ENCODE measurements around the gene TMEFF2. TPM values are rescaled to one million over a fixed set of nuclear protein-coding genes. Genes with fewer than 3 reads are reported as not detected.
"Not testable (repeated sequence)": the region's sequence is repeated elsewhere in the genome, so short reads cannot be mapped to it uniquely, and the experiment has no call there.

Gene TMEFF2
- total RNA-seq, 1 donor from 2014 or later, result 6.5 TPM

DNA sequence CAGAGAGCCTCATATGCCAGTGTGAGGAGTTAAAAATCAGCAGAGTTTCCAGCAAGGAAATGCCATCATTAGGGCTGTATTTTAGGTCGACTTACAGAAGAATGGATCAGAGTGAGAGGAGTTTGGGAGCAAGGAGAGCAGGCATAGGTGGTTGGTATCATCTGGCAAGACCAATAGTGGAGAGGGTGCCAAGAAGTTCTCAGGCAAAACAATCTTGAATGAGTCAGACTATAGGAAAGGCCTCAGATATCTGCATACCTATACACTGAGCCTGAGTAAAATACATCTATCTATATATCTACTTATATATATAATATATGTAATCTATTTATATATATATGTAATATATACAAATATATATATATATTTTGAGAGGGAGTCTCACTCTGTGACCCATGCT is 57.3 kb downstream of the TMEFF2 start:
- no peak for DNase-seq (ENCODE audit: low read depth)

DNA sequence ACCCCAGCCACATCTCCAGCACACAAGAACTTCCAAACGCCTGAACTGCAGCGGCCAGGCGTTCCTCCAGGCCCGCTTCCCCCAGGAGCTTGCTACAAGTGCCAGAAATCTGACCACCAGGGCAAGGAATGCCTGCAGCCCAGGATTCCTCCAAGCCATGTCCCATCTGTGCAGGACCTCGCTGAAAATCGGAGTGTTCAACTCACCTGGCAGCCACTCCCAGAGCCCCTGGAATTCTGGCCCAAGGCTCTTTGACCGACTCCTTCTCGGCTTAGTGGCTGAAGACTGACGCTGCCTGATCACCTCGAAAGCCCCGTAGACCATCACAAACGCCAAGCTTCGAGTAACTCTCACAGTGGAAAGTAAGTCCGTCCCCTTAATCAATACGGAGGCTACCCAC is 62.1 kb downstream of the TMEFF2 start:
- DNase-seq (ENCODE audit: low read depth), result not testable (repeated sequence)

DNA sequence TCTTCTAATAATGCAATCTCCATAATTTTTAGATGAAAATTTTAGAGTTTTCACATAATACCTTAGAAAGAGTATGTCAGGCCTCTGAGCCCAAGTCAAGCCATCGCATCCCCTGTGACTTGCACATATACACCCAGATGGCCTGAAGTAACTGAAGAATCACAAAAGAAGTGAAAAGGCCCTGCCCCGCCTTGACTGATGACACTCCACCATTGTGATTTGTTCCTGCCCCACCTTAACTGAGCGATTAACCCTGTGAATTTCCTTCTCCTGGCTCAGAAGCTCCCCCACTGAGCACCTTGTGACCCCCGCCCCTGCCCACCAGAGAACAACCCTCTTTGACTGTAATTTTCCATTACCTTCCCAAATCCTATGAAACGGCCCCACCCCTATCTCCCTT is 64.4 kb downstream of the TMEFF2 start:
- DNase-seq (ENCODE audit: low read depth), result not testable (repeated sequence)

DNA sequence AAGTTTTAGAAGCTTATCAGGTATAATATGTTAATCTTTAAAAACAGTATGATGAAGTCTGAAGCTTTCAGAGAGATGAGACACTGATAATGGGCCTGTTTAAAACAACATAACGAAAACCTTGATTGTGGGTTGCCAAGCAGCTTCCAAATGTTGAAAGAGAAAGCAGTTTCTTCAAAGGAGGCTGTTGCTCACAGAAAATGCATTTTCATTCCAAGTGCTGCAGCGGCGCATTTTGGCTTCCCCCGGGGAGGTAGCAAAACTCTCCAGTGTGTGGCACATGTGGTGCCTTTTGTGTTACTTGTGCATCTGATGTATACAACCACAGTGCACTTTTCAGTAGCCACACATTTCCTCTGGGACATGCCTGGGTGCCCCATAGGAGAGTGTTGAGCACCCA is 66.1 kb downstream of the TMEFF2 start:
- DNase-seq (ENCODE audit: low read depth), result peak; percentile 51

DNA sequence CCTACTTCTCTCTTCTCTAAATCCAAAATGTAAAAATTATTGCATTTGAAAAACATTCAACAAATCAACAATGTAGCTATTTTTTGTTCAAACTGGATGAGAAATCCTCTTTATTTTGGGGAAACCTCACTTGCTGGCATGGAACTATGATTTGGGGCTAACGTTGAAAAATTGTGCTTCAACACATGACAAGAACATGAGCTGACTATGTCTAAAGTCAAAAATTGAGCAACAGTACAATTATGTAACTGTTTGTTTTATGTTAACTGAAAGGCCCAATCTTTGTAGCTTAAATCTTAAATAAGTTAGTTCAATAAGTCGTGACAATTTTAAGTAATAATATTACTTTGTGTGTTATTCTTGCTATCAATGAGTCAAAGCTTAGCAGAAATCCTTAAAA is 67.3 kb downstream of the TMEFF2 start:
- no peak for DNase-seq (ENCODE audit: low read depth)

DNA sequence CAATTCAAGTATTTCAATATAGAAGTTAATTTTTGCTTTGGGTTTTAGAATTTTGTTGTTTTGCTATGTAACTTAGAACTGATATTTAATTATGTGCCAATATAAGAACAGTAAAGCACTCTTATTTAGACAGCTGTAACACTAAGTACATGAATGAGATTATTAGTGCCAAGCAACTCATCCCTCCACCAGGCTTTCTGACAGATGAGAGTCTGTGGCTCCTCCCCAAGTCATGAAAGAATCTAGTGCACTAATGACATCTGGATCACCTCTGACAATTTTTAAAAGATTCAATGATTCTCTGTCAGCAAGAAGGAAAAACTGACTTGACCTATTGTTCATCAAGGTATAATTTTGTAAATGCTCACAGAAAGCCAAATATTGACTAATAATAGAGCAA is 67.8 kb downstream of the TMEFF2 start:
- DNase-seq (ENCODE audit: low read depth), result no peak

DNA sequence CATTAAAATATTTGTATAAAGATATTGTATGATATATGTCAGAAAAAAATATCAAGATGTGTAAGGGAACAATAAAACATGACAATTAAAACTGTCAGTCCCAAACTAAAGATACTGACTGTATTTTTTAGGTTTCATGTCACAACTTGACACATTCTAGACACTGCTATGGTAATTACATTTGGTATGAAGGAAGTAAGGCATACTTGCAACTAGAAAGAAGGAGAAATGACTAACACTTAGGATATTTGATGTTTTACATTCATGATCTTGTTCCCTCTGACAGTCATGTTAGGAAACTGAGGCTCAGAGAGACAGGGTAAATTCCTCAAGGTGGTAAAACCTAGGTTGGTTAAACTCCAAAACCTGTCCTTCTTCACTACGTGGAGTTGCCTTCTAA is 68.3 kb downstream of the TMEFF2 start:
- DNase-seq (ENCODE audit: low read depth), result no peak

DNA sequence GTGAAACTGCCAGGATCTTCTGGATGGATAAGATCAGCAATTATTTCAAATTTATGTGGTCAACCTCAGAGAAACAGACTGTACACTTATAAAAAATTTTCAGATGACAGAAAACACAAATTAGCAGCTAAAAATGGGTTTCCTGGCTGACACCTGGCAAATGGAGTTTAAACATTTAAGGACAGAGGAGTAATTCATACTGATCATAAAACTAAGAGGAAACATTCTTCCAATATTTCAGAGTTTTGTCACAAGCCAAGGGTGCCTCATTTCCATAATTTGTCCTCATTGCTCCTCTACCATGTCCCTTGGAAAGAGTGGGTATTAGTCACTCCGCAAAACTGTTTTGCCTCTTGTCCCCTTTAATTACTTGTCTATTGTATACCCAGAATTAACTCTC is 70.2 kb downstream of the TMEFF2 start:
- DNase-seq (ENCODE audit: low read depth), result no peak

DNA sequence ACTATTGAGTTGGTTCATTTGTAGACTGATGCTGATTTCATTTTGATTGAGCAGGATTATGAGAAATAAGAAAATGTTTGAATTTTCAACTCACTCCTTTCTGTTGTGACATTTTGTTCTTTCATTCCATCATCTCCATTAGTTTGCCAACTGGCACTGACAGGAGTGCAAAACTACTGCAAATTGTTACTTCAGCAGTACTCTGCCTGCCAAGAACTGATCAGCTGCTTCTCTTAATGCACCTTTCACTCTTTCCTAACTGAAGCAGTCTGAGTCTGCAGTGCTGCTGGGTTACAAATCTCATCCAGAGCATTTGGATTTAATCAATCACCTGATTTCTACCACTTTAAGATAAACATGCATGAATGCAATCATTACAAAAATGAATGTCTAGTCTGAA is 70.9 kb downstream of the TMEFF2 start:
- DNase-seq (ENCODE audit: low read depth), result no peak

DNA sequence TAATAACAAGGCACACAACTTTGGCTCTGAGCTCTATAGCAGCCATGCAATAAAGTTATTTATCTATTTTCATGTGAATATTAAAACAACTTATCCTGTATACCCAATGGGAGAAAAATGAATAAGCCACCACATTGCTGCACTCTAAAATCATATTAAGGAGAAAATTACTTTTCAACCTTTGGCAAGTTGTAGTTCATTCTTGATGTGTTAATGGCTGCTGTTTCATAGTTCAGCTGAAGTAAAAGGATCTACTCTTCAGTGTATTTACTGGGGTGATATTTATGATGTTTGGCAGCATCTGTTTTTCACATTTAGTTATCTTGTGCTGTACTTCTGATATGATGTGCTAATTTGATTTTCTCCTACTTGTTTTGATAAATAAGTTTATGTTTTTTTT is 71.8 kb downstream of the TMEFF2 start:
- no peak for DNase-seq (ENCODE audit: low read depth)

DNA sequence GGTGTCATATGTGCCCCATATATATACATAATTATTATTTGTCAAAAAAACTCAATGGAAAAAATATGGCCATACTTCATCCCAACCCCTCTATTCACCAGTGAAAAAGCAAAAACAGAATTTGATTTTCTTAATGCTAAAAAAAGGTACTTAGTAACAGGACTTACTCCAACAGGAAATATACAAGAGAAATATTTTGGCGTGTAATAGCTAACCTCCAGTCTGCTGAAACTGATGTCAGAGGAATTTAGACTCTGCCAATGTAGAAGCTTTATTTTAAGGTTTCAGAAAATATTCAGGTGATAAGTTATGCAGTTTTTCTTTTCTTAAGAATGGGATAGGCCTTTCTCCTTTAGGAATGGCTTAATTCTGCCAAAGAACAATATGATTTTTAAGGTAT is 72.6 kb downstream of the TMEFF2 start:
- no peak for DNase-seq (ENCODE audit: low read depth)

DNA sequence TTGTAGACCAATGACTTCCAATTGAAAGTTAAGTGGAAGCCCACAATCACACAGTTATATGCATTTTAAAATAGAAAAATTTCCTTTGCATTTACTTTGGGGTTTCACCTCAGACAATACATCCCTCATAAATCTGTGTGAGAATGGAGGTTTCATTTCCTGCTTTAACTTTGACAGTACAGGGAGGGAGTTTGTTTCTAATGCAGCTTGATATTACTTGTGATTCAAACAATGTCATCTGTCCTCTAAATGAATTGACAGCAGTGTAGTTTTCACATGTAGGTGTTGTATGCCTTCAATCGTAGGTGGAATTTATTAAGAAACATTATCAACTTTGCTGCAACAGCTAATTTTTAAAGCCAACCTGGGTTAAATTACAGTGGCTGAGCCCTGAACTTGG is 75.2 kb downstream of the TMEFF2 start:
- no peak for DNase-seq (ENCODE audit: low read depth)

DNA sequence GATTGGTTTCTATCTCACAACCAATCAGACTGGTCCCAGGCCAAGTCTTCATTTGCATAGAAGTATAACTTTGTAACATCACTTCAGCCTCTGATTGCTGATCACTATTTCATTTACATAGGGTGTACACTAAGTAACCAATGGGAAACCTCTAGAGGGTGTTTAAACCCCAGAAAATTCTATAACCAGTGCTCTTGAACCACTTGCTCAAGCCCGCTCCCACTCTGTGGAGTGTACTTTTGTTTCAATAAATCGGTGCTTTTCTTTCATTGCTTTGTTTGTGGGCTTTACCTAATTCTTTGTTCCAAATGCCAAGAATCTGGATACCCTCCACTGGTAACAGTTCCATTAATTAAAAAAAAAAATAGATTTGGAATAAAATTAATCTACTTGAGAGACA is 77.0 kb downstream of the TMEFF2 start:
- no peak for DNase-seq (ENCODE audit: low read depth)

DNA sequence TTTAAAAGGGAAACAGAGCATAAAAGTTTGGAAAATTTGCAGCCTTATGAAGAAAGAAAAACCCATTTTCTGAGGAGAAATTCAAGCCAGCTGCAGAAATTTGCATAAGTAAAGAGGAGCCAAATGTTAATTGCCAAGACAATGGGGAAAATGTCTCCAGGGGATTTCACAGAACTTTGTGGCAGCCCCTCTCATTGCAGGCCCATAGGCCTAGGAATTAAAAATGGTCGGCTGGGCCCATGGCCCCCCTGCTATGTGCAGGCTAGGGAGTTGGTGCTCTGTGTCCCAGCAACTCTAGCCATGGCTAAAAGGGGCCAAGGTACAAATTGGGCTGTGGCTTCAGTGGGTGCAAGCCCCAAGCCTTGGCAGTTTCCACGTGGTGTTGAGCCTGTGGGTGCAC is 83.2 kb downstream of the TMEFF2 start:
- not testable (repeated sequence) for DNase-seq (ENCODE audit: low read depth)

DNA sequence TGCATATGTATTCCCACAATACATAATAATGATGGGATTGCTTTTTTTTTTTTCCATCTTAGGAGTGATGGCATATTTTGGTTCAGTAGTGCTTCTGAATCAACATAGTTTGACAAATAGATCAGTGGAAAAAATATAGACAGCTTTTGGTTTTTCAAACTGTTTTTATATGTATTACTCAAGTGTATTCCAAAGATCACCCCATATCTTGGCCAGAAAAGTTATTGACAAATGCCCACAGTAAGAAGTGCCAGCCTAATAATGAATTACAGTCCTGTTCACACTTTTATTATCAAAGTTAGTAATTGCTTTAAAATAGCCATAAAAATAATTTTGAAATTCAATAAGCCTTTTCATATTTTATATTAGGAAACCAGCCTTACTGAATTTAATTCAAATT is 95.0 kb downstream of the TMEFF2 start:
- DNase-seq (ENCODE audit: low read depth), result no peak

DNA sequence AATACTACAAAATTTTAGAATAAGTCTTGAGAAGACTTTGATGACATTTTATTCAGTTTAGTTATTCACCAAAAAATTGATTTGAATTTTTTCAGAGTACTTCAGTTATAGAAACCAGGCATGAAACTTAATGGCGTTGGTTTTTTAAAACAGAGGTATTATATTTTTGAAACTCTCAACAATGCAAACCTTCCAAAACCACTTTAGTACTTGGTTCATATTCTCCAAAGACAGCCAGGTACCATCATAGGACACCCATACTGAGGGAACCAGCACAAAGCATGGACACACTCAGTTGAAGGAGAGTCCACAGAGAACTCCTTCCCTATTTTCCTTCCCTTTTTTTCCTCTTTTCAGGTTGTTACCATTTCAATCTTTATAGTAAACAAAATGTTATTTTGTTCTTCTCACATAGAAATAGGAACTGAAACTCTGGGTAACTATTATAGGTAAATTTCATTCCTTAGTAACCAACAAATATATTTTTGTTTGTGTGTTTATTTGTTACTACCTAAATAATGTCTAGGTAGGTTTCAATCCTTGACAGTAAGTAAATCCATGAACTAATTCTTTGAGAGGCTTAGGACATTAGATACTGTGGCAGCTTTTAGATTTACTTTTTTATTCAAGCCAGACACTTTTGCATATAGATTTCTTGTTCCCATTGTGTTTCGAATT is 95.8 kb downstream of the TMEFF2 start:
- DNase-seq (ENCODE audit: low read depth), result no peak

DNA sequence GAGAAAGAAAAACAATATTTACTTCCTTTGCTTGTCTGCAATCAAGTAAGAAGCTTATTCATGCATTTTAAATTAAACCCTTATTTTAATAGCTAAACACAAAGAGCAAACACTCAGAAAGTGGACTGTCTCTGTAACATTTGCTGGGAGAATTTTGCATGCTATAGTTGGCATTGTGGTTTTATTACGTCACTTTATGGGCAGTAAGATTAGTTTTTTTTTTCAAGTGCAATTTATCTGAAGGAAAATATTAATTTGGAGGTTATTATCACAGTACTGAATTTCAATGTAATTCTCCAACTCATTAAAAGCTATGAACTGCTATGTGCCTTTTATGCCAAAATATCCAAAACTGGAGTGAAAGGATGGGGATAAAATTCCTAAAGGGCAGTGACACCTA is 103.3 kb downstream of the TMEFF2 start:
- DNase-seq (ENCODE audit: low read depth), result no peak

DNA sequence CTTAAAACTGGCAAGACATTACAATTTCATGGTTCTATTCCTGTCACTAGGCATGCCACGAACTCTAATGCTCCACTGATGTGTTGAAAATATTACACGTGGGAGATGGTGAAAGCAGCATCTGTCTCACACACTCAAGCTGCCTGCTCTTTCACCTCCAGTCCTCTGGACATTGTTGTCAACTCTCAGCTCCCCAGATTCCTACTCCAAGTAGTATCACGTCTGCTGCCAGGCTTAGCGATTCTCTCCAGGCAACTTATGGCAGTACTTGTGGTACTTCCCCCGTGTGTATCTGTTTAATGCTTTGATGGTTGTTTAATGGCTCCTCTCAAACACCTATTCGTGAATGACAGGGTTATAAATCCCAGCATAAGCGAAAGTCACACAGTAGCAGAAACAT is 103.8 kb downstream of the TMEFF2 start:
- no peak for DNase-seq (ENCODE audit: low read depth)

DNA sequence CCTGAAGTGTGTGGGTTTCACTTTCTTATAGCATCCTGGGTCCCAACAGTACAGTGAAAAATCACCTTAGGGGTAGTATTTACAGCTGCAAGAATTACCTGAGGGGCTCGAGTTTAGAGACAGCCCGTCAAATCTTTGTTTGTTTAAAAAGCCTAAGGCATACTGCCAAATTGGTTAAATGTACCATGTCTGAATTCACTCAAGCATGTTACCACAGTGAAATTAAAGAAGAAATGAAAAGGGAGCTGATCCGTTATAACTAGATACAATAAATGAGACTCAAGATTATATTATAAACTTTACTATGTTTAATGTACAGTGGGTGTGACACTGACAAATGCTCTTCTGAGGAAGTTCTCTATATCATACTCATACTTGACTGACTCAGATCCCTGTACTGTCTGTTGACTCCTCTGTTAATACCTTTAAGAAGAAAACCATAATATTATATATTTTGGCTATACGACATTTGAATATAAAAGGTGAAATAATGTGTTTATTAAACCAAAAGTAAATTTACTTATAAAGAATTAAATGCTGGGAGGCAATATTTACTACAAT is 107.3 kb downstream of the TMEFF2 start:
- no peak for DNase-seq (ENCODE audit: low read depth)

DNA sequence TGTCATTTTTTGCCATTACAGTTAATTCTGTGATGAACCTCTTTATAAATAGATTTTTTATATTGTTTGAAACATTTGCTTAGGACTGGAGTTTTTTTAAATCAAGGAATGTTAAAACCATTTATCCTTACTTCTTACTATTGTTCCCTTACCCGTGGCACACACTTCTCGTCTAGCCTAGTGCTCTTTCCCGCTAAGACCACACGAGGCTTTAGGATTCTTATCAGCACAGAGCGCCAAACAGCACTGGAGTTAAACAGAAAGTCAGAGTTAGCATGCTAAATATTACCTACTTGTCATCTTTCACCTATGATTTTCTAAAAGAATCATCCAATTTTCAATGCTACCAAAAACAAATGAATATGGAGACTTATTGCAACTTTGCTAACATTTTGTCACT is 112.6 kb downstream of the TMEFF2 start:
- DNase-seq (ENCODE audit: low read depth), result no peak

DNA sequence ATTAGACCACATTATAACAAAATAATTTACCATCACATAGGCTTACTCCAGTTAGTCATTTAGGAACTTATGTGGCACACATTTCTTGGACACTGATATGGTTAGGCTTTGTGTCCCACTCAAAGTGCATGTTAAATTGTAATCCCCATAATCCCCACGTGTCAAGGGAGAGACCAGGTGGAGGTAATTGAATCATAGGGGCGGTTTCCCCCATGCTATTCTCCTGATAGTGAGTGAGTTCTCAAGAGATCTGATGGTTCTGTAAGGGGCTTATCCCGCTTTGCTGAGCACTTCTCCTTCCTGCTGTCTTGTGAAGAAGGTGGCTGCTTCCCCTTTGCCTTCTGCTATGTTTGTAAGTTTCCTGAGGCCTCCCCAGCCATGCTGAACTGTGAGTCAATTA is 114.6 kb downstream of the TMEFF2 start:
- DNase-seq (ENCODE audit: low read depth), result not testable (repeated sequence)

DNA sequence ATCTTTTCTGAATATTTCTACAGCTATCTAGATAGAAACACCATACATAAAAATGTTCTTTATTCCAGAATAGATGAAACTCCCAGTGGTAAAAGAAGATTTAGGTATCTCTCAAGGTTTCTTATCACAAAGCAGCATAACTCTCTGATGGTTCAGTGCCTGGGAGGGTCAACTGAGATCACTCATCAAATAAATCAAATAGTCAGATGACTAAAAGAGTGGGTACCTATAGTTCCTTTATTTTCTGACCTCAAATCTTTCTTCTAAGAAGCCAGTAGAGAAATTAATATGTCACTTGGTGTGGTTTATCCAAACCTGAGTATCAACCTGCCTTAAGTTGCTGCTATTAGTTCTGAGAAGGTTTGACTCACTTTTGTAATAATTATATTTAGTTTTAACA is 120.9 kb downstream of the TMEFF2 start:
- DNase-seq (ENCODE audit: low read depth), result no peak

DNA sequence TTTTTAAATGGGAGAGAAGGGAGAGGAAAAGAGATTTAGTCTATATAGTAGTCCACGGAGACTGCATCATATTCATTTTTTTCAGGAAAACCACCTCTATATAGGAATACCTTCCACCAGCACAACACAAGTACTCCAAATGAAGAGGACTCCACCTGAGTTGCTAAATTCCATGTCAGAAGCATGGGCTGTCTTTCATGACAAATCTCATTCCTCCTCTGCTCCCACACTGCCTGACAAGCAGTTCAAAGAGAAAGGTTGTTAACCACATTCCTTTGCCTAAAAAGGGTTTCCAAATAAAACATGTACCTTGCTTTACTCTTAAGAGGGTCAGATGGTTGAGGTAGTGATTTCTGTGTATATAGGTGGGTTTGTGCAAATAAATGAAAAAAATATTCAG is 122.0 kb downstream of the TMEFF2 start:
- no peak for DNase-seq (ENCODE audit: low read depth)

DNA sequence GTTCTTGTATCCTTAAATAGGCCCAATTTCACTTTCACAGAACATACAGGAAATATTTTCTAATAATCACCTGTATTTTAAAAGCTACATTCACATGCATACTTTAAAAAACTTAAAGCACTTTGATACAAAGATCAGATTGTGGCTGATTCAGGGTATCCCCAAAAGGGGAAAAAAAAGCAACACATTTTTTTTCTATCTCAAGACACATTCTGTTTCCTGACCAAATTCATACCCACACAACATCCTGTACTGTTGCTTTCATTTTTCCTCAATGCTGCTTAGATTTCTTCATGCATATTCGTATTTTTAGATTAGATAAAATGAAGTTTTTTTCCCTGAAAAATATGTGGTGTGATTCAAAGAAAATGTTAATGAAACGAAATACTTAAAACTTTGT is 122.5 kb downstream of the TMEFF2 start:
- no peak for DNase-seq (ENCODE audit: low read depth)

Measured in myocyte (in vitro differentiated cells).